Spleen (tissue), 7 donors: ENCODE data around the gene MED26.

Experiments used
- POLR2A ChIP-seq, 3 donors: fragments of 450-650 bp; IDR thresholded peaks; one replicate each; pipeline ENCODE4 v1.5.1; 2017; ENCODE audit warnings: antibody characterized with exemption in 3 of 3, mild to moderate bottlenecking in 1 of 3
- POLR2AphosphoS5 ChIP-seq, 3 donors: sonication (generic); formaldehyde crosslinking; IDR thresholded peaks; one replicate each; pipeline ENCODE4 v1.5.1; 2017; ENCODE audit warnings: antibody characterized with exemption in 3 of 3
- TF ChIP-seq, protein P1 (sequence below), 11 experiments: fragments of 200-600 bp in 7 of 11; fragments of 450-650 bp in 4 of 11; sonication (generic) in 4 of 11; IDR thresholded peaks in 8 of 11; conservative IDR thresholded peaks in 3 of 11; 1 replicate in 7 of 11; 2 replicates in 4 of 11; pipeline versions ENCODE4 v1.4.0 to v1.8.0; 2016 to 2021; ENCODE audit warnings: antibody characterized with exemption in 11 of 11, inconsistent platforms in 4 of 11, mild to moderate bottlenecking in 1 of 11
- donor health status: DM: no; HTN: no; CAD: no; lungs with moderate emphysema.
- donor health status: DM: no; HTN: no; CAD: no.
- donor health status: DM: no; HTN: no; CAD: no.

DNA sequence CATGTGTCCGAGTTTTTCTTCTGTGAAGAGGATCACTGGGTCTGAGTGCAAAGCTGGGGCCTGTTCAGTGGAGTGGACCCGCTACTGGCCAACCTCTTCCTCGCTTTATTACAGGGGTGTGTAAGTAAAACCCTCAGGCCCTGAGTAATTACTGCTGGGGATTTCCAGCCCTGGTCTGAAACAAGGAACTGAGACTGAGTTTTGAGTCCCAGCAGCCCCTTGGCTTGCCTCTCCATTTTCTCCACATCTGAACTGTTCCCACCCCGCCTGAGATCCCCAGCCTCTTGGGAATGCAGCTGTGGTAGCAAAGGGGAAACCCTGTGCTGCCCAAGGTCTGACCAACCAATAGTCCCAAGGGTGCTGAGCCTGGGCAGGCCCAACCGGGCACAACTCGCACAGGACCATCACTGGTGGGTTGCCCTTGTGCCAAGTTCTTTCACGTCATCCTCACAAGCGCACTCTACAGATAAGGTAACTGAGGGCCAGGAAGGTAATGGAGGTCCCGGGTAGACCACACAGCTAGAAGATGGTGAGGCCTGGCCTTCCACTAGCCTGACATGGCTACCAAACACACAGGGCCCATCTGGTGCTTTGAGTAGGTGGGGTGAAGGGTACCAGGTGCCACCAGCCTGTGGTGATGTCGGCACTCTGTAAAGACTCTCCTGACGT, 42.1 kb downstream of the MED26 start:
- TF ChIP-seq, protein P1, sequence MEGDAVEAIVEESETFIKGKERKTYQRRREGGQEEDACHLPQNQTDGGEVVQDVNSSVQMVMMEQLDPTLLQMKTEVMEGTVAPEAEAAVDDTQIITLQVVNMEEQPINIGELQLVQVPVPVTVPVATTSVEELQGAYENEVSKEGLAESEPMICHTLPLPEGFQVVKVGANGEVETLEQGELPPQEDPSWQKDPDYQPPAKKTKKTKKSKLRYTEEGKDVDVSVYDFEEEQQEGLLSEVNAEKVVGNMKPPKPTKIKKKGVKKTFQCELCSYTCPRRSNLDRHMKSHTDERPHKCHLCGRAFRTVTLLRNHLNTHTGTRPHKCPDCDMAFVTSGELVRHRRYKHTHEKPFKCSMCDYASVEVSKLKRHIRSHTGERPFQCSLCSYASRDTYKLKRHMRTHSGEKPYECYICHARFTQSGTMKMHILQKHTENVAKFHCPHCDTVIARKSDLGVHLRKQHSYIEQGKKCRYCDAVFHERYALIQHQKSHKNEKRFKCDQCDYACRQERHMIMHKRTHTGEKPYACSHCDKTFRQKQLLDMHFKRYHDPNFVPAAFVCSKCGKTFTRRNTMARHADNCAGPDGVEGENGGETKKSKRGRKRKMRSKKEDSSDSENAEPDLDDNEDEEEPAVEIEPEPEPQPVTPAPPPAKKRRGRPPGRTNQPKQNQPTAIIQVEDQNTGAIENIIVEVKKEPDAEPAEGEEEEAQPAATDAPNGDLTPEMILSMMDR (IDR thresholded peaks at IDR 0.05 in 8 of 11, conservative IDR thresholded peaks at IDR 0.05 in 3 of 11), result no peak
- TF ChIP-seq POLR2A (IDR thresholded peaks at IDR 0.05), result peak in 1 of 3 donors; percentile 58
- TF ChIP-seq POLR2AphosphoS5 (IDR thresholded peaks at IDR 0.05), result peak; percentile 19 to 74 (median 65)
